Inflammatory macrophage treated with lipopolysaccharide for 4 hours (primary cell): Measurements from ENCODE around the gene ZNF639.

Source experiments
- DNase-seq: peaks from one replicate; pipeline ENCODE4 v3.0.0-alpha.2; 2020

The ZNF639 gene

DNA sequence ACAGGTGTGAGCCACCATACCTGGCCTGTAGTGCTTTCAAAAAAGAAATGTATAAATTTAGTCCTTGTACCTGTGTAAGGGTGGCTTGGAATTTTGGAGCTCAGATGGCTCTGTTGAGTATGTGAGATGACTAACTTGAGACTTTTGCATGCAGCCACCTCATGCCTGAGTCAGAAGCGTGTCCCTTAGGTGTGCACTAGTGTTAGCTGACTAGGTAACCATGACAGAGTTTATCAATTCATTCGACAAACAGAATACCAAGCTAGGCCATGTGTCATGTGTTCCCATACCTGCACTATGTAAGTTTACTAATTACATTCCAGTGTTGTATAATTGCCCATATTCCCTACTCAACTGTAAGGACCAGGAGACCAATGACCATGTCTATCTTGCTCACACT is 4.0 kb upstream of the ZNF639 start:
- no peak for DNase-seq

DNA sequence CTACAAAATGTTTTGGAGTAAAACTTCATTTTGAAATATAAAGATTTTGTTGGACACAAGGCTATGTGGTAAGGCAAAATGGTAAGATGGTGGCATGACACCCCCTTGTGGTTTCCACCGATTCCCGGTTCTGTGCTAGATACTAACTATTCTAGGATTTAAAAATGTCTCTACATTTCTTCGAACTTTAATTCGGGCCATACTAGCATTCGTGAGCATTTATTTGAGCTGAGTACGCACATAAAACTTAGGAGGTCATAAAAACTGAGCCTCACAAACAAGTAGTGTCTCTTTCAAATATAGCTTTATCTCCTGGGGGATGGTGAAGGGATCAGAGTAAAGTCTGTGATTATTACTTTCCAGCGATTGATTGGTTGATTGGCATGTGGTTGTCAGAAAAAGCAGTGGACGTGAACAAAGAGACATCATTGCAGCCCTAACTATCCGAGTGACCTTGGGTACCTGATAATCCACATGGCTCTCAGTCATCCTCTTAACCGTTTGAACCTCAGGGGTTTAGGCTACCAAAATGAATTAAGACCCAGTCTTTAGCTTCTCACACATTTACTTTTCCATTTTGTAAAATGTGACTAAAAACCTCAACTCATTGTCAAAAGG is 1.1 kb upstream of the ZNF639 start:
- peak; percentile 32 for DNase-seq

DNA sequence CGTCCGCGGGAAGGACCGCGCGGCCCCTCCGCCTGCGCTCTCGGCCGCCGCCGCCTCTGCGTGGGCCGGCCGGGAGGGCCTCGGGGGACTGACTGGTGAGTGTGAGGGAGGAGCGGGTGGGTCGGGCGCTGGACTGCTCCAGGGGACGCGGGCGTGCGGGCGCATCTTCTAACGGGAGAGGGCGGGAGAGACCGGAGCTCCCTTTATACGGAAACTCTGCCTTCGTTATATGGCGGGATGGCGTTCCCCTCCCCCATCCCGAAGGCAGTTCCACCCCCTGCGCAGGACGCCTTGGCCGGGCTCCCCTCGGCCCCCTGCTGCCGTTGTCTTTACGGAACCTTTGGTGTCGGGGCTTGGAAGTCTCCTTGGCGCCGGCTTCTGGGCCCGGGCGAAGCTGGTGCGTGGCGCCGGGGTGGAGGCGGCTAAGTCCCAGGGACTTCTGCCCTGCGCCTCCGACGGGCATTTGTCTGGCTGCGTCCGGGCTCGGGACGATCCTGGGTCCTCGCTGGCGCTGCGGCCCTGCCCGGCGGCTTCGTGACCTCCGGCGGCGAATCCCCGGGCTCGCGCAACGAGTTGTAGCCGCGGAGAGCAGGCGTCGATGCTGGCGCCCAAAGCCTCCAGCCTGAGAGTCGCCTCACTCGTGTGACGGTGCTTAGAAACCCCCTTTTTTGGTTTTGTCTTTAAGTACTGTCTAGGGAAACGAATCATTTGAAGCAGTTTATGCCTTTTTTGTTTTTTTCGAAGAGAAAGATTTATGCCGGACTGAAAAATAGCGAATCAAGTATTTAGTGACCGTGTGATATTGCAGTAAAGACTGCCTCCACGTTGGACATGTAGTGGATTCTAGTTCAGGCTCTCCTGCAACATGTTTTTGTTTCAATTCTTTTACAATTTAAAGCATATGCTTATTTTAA is 623 bp downstream of the ZNF639 start:
- peak; percentile 68 for DNase-seq

DNA sequence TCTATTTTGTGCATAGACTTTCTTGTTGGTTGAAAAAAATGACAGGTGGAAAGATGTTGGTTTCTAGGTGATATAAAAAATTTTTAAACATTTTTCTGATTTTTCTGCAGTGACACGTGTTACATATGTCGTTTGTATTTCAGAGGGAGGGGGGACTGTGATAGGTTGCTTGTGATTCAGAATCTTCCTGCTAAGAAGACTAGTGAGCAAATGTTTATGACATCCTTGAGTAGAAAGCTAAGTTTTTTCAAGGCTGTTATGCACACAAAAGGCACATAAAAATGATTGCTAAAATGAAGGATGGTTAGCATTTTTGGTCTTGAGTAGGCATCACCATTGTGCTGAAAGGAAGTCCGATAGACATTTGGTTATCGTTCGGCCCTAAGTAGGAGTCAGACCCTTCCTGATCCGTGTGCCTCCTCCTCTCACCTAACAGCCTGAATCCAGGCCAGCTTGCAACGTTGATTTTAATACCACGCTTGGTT is 1.5 kb downstream of the ZNF639 start:
- no peak for DNase-seq

DNA sequence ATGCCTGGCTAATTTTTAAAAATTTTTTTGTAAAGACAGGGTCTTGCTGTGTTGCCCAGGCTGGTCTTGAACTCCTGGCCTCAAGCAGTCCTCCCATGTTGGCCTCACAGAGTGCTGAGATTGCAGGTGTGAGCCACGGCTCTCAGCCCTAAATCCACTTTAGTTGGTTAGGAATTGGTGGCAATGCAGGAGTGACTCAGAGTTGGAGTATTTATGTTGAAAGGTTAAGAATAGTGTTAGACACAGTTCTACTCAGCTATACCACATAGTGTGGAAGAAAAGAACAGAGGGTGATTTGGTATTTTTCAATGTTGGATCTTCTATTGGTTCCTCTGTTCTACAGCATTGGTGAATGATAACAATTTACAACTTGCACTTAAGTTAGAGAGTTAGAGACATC is 7.6 kb downstream of the ZNF639 start:
- DNase-seq: no peak

DNA sequence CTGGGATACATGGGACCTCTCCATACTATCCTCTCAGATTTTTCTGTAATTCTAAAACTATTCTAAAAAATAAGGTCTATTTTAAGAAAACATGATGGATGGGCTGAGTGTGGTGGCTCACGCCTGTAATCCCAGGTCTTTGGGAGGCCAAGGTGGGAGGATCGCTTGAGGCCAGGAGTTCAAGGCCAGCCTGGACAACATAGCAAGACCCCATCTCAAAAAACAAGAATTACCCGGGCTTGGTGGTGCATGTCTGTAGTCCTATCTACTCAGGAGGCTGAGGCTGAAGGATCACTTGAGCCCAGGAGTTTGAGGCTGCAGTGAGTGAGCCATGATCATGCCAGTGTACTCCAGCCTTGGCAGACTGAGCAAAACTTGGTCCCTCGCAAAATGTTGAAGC is 9.4 kb downstream of the ZNF639 start:
- no peak for DNase-seq

DNA sequence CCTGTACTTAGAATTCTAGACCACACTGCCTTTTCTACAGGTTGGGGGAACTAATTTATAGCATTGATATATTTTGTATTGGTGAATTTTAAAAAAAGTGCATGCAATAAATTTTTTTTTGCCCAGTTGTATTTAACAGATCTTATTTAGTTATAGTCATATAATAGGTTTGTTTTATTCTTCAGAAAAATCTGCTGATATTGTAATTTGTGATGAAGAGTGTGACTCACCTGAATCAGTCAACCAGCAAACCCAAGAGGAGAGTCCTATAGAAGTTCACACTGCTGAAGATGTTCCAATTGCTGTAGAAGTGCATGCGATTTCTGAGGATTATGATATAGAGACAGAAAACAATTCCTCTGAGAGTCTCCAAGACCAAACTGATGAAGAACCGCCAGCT is 10.3 kb downstream of the ZNF639 start:
- no peak for DNase-seq

DNA sequence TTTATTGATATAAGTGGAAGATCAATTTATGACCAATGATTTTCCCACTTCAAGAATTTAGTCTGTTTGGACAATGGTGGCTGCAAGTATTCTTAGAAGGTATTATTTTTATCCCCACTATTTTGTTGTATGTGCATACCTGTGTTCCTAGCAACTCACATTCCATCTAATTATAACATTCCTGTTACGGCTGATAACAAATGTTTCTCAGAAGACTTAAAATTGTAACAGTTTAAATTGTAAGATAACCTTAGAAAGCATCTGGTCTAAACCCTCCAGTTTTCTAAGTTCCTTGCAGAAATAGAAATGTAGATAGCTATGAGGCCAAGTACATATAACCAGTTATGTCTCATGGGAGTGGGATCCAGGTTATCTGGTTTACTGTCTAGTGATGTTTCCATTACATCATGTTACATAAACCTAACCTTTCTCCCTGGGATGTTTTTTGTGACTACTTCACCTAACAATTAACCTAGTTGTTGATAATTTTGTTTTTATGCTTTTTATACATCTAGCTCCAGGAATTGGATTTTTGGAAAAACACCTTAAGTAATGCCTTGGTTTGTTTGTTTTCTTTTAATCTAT is 13.6 kb downstream of the ZNF639 start:
- no peak for DNase-seq

DNA sequence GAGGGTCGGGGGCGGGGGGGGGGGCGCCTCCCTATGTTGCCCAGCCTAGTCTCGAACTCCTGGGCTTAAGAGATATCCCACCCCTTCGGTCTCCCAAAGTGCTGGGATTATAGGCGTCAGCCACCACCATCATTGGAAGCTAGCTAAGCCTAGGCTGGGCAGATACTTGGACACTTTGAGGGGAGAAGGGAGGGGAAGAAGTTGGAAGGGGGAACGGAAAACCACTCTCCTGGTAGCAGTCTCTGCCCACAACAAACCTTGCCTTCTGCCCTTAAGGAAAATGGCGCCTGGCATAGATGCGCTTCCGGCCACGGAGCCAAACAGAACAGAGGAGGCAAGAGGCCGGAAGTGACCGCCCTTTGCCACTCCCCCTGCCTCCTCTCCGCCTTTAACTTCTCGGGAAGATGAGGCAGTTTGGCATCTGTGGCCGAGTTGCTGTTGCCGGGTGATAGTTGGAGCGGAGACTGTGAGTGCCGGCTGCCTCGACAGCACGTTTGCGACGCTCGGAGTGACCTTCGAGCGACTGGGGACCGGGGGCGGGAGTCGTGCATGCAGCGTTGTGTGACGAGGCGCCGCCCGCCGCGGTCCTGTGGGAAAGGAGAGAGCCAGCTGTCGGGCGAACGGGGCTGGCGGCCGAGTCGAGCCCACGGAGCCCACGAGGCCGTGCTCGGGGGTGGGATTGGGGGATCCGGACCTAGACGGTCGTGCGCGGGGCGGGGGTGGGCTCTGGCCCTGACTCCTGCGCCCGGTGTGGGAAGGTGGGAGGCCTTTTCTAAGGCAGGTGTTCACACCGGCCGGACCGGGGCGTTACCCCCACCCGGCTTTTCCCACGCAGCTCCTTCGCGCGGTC is 24.7 kb downstream of the ZNF639 start, which contains the start of gene MFN1:
TSS of gene MFN1 (plus strand) at position 365 of the 850 bp plus-strand sequence. CDS start 1,143 bp downstream, outside the sequence.
- DNase-seq: peak; percentile 96

DNA sequence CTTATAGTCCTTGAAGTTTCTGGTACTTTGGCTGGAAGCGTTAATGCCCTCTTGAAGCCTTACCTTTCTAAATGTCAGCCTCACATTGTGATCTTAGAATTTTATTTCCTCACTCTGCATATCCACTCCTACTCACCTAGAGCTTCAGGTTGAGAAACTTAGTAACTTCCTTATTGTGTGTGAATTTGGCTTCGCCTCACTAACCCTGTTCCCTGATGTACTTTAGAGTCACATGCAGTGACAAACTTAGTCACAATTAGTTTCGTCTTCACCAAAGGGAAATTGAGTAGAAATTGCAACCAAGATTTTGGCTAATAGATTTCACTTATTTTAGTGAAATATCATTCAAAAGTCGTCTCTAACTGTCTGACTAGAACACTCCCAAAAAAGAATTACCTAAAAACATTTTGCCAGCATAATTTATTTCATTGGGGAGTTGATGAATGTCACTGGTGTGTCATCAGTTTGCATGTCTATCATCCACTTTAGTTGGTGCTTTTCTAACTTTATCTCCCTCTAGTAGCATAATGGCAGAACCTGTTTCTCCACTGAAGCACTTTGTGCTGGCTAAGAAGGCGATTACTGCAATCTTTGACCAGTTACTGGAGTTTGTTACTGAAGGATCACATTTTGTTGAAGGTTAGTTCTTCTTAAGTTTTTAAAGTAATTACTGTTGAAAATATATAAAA is 25.6 kb downstream of the ZNF639 start:
- peak; percentile 91 for DNase-seq

DNA sequence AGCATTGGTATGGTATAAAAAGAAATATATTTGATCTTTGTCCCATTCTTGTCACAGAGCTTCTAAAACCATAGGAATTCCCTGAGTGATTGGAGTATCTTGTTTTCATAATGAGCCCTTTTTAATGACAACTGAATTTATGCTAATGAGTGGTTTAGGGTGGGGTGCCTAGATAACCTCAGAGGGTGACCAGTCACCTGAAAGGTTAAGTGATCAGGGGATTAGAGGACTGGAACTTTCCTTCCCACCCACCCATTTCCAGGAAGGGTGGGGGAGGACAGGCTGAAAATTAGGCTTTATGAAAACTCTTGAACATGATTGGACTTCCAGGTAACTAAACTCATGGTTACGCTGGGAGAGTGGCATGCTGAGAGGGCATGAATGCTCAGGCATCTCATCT is 33.2 kb downstream of the ZNF639 start:
- no peak for DNase-seq

DNA sequence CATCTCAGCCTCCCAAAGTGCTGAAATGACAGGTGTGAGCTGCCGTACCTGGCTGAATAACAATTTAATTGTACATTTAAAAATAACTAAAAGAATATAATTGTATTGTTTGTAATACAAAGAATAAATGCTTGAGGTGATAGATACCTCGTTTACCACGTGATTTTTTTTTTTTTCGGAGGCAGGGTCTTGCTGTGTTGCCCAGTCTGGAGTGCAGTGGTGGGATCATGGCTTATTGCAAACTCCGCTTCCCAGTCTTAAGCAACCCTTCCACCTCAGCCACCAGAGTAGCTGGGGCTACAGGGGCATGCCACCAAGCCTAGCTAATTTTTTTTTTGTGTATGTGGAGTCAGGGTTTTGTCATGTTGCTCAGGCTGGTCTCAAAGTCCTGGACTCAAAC is 40.5 kb downstream of the ZNF639 start:
- DNase-seq: no peak

DNA sequence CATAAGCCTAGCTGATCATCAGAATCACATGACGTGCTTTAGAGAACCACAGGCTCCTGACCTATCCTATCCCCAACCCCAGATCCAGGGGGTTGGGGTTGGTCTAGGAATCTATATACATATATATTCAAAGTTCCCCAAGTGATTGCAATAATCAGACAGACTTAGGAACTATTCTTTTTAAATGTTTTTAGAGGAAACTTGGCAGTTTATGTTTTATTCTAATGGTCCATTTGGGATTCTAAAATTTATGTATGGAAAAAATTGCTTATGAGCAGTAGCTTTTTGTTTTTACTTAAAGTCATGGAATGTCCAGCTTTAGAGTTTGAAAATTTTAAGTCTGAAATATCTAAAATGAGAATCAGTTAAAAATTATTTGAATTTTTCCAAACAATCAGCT is 46.8 kb downstream of the ZNF639 start:
- DNase-seq: no peak

DNA sequence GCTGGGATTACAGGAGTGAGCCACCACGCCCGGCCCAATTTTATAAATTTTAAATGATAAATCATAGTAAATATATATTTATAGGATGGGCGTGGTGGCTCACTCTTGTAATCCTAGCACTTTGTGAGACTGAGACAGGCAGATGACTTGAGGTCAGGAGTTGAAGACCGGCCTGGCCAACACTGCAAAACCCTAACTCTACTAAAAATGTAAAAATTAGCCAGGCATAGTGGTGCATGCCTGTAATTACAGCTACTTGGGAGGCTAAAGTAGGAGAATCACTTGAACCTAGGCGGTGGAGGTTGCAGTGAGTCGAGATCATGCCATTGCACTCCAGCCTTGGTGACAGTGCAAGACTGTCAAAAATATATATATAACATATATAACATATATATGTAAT is 51.1 kb downstream of the ZNF639 start:
- DNase-seq: no peak

DNA sequence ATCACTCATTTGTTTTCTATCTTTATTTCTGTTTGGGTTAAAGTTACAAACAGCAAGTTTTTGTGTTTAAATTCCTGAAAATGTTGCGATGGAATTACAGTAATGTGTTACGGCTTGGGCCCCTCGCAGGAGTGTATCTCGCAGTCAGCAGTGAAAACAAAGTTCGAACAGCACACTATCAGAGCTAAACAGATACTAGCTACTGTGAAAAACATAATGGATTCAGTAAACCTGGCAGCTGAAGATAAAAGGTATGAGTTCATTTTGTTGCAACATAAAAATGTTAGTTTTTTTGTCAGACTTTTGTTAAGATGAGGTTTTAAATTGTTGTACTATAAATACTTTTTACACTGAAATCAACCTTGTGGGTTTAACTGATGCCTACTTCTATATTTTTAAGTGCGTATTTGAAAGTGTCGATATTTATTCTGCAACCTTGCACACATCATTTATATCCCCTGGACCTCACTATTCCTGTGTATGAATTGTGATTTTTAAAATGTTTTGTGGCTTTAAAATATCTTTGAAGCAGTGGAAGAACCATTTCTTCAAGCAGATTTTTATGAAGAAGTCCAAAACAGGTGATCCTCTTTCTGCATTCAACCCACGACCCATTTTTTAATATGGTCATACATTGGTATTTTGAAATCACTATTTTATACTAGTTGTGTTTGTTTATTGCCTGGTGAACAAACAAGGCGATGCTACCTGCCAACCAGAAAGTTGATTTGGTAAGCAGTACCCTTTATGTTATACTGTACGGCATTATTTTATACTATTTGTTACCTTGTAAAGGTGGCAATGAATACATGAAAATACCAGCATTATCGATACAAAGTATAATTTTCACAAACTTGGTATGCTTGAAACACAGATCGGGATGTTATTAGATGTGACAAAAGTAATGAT is 52.5 kb downstream of the ZNF639 start:
- DNase-seq: no peak

DNA sequence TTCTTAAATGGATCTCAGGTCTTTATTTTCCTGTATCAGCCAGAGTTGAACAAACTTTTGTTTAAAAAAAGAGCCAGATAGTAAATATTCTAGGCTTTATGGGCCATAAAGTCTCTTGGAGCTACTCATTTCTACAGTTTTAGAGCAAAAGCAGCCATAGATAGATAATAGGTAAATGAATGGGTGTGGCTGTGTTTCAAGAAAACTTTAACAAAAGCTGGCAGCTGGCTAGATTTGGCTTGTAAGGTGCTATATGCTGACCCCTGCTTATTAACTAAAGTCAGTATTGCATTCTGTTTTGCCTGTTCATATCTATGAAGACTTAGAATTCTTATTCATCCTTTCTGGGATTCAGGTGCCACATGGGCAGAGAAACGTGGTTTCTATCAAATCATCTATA is 53.6 kb downstream of the ZNF639 start:
- DNase-seq: no peak
